Liver (tissue), 9 donors: Measurements from ENCODE around the gene F12. TPM values are rescaled to one million over a fixed set of nuclear protein-coding genes. Genes with fewer than 3 reads are reported as not detected.
A peak's percentile ranks its signal among the peaks of the same experiment; 100 is the strongest.

Experiments used
- DNase-seq: peaks from one replicate; pipeline ENCODE4 v3.0.0-alpha.2; 2017; ENCODE audit warnings: low spot score
- H3K27ac ChIP-seq, 2 donors: one replicate each; pipeline ENCODE4 v1.7.0; 2013; ENCODE audit warnings: inconsistent platforms in 2 of 2, low read length in 2 of 2, control low read depth in 1 of 2, low read depth in 1 of 2, mild to moderate bottlenecking in 1 of 2
- H3K27me3 ChIP-seq, 4 donors: one replicate each; pipeline versions ENCODE4 v1.6.1 to v1.7.0; 2013; ENCODE audit warnings: low read length in 3 of 4, inconsistent platforms in 1 of 4, mild to moderate bottlenecking in 1 of 4, moderate library complexity in 1 of 4; ENCODE audit not compliant: control insufficient read depth in 4 of 4, insufficient read depth in 4 of 4
- H3K36me3 ChIP-seq, 4 donors: one replicate each; pipeline versions ENCODE4 v1.6.1 to v1.7.0; 2013; ENCODE audit warnings: low read length in 3 of 4, mild to moderate bottlenecking in 3 of 4, low read depth in 1 of 4, moderate library complexity in 1 of 4; ENCODE audit not compliant: control insufficient read depth in 4 of 4, insufficient read depth in 3 of 4
- H3K4me1 ChIP-seq, 4 donors: one replicate each; pipeline versions ENCODE4 v1.6.1 to v1.7.0; 2013; ENCODE audit warnings: low read length in 3 of 4, mild to moderate bottlenecking in 3 of 4, moderate library complexity in 1 of 4; ENCODE audit not compliant: control insufficient read depth in 4 of 4, insufficient read depth in 4 of 4
- H3K4me3 ChIP-seq, 3 donors: one replicate each; pipeline versions ENCODE4 v1.6.1 to v1.7.0; 2013; ENCODE audit warnings: low read length in 3 of 3, control low read depth in 1 of 3, low read depth in 1 of 3, mild to moderate bottlenecking in 1 of 3
- H3K9ac ChIP-seq, 2 donors: one replicate each; pipeline ENCODE4 v1.7.0; 2013; ENCODE audit warnings: low read length in 2 of 2, mild to moderate bottlenecking in 2 of 2, moderate library complexity in 2 of 2, control low read depth in 1 of 2, low read depth in 1 of 2
- H3K9me3 ChIP-seq, 4 donors: one replicate each; pipeline versions ENCODE4 v1.6.1 to v1.7.0; 2013; ENCODE audit warnings: low read length in 3 of 4; ENCODE audit not compliant: control insufficient read depth in 4 of 4
- ATF3 ChIP-seq: IDR thresholded peaks from 2 replicates; pipeline ENCODE4 v1.6.1; 2016; ENCODE audit warnings: antibody characterized with exemption
- CTCF ChIP-seq: fragments of 150-350 bp; IDR thresholded peaks from 2 replicates; pipeline ENCODE4 v1.5.1; 2017; ENCODE audit warnings: improper control_type of control experiment, low read depth, low read length; ENCODE audit not compliant: missing input control
- EGR1 ChIP-seq, 2 donors: IDR thresholded peaks; 2 replicates each; pipeline ENCODE4 v1.6.1; 2016 to 2018; ENCODE audit warnings: antibody characterized with exemption in 2 of 2, low read depth in 2 of 2
- FOXA1 ChIP-seq: IDR thresholded peaks from 2 replicates; pipeline ENCODE4 v1.6.1; 2016; ENCODE audit warnings: antibody characterized with exemption
- FOXA2 ChIP-seq: IDR thresholded peaks from 2 replicates; pipeline ENCODE4 v1.6.1; 2016; ENCODE audit warnings: antibody characterized with exemption
- GABPA ChIP-seq, 2 donors: IDR thresholded peaks in 1 of 2; conservative IDR thresholded peaks in 1 of 2; 2 replicates each; pipeline ENCODE4 v1.6.1; 2016; ENCODE audit warnings: antibody characterized with exemption in 2 of 2, mild to moderate bottlenecking in 1 of 2, moderate library complexity in 1 of 2
- HNF4A ChIP-seq, 2 donors: conservative IDR thresholded peaks; 2 replicates each; pipeline ENCODE4 v1.6.1; 2016; ENCODE audit warnings: antibody characterized with exemption in 2 of 2, mild to moderate bottlenecking in 2 of 2
- HNF4G ChIP-seq: IDR thresholded peaks from 2 replicates; pipeline ENCODE4 v1.6.1; 2016; ENCODE audit warnings: antibody characterized with exemption
- NR2F2 ChIP-seq: IDR thresholded peaks from 2 replicates; pipeline ENCODE4 v1.6.1; 2016; ENCODE audit warnings: antibody characterized with exemption
- REST ChIP-seq: IDR thresholded peaks from 2 replicates; pipeline ENCODE4 v1.6.1; 2016; ENCODE audit warnings: antibody characterized with exemption, mild to moderate bottlenecking
- RXRA ChIP-seq, 2 donors: IDR thresholded peaks; 2 replicates each; pipeline ENCODE4 v1.6.1; 2017 to 2018; ENCODE audit warnings: antibody characterized with exemption in 2 of 2, mild to moderate bottlenecking in 1 of 2
- SP1 ChIP-seq: IDR thresholded peaks from 2 replicates; pipeline ENCODE4 v1.6.1; 2018; ENCODE audit warnings: antibody characterized with exemption, mild to moderate bottlenecking
- TAF1 ChIP-seq: conservative IDR thresholded peaks from 2 replicates; pipeline ENCODE4 v1.6.1; 2016; ENCODE audit warnings: antibody characterized with exemption, mild to moderate bottlenecking
- WGBS: extraction: QIAGEN DNeasy Blood & Tissue Kit; methylation state at CpG from one replicate; pipeline ENCODE4 v1.1.7; 2013; 5-methylcytosine and 5-hydroxymethylcytosine counted together
- polyA plus RNA-seq, 2 donors: library from polyadenylated mRNA; stranded (reverse) in 1 of 2; unstranded in 1 of 2; fragments of 200-250 nt in 1 of 2; fragments of >200 nt in 1 of 2; fragmentation: Nextera tagmentation in 1 of 2; extraction: Ambion mirVana in 1 of 2; gene quantifications; one replicate each; pipeline versions ENCODE4 v1.2.1 to v1.2.3, GENCODE V29; 2013 to 2015
- total RNA-seq, 2 donors: library from RNA; depleted of rRNA; stranded (reverse); fragments of >200 nt; gene quantifications; one replicate each; pipeline ENCODE4 v1.2.3, GENCODE V29; 2014
- TF ChIP-seq, protein P1 (sequence below): IDR thresholded peaks from 2 replicates; pipeline ENCODE4 v1.6.1; 2016; ENCODE audit warnings: antibody characterized with exemption
- TF ChIP-seq, protein P2 (sequence below): IDR thresholded peaks from 2 replicates; pipeline ENCODE4 v1.6.1; 2016; ENCODE audit warnings: antibody characterized with exemption
- donor health status: healthy.
- donor health status: healthy.
- donor health status: healthy.
- donor health status: healthy.
- donor health status: healthy.

F12 gene
- total and polyA plus RNA-seq, 4 donors, result 27.7 to 328 (median 275) TPM

DNA sequence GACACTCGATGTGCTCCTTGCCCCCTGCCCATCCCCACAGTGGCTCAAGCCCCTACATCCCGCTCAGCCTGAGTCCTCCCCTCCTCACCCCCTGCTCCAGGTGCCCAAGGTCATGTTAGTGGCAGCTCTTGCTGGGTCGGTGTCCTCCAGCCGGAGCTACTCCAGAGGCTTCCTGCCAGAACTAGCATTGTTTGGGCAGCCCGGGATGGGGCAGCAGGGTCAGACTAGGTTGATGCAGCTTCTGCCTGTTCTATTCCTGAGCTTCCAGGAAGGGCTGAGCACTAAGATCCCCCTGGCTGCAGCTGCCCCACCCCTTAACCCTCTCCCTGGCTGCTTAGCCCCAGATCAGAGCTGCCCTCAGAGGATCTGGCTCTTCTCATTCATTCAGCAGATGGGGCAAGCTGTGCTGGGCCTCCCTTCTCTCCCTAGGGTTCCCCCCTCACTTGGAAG lies 51.0 kb downstream of the F12 start (continued):
- peak; percentile 61 for TF ChIP-seq REST
- TF ChIP-seq HNF4G, result no peak
- TF ChIP-seq TAF1, result no peak
- TF ChIP-seq NR2F2, result no peak
- peak; percentile 74 for TF ChIP-seq SP1
- TF ChIP-seq ATF3, result no peak

DNA sequence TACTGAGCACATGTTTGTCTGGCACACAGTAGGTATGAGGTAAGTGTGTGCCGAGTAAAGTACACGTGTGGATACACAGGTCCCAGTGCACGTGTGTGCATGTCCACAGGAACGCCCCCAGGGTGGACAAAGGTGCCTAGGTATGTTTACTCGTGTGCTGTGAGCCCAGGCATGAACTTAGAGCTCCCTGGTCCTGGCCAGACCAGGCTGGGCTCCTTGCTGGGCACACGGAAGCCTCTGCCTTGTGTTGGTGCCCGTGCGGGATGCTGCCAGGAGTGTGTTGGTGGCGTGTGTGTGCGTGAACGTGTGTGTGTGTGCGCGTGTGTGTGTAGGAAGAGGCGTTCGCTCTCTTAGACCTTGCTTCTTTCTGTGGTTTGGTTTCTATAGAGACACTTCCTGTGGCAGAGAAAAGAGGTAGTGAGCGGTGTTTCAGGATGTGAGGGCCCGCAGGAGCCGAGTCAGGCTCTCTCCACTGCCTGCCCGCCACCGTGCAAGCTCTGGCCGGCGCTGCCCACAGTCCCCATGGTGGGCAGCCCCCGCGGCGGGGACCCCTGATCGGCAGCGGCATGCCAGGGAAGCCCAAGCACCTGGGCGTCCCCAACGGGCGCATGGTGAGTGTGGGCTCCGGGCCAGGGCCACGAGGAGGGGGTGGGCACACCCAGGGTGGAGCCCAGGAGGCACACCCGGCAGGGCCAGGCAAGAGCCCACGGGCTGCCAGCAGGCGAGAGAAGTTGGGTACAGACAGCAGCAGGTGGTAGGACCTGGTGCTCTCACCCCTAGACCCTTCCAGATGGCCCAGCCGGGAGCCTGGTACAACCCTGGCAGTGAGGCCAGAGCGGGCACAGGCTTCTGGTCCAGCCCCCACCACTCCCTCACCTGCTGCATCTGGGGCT lies 51.7 kb downstream of the F12 start, which contains the start of gene RGS14:
RGS14 (plus strand) TSS at position 466 of the 893 bp plus-strand sequence; CDS start at position 567, 101 bp downstream.
- 22% methylated on average over 37 of the region's 37 CpGs for WGBS
- Histone ChIP-seq H3K27ac (peak within 1 kb of the TSS; percentile 77 to 92), H3K4me3 (peak within 1 kb of the TSS; percentile 56 to 81 (median 59)), H3K27me3 (no peaks in the 10 kb centered on the region), H3K4me1 (peaks cover 22 to 79% (median 66%) of the 10 kb centered on the region in 4 donors), H3K36me3 (no peaks in the 10 kb centered on the region), H3K9me3 (no peaks in the 10 kb centered on the region), H3K9ac (peak within 1 kb of the TSS; percentile 32 to 48)
- DNase-seq, result no peak
- TF ChIP-seq RXRA (IDR thresholded peaks at IDR 0.05) (peak in 1 of 2 donors; percentile 45), FOXA2 (no peak), GABPA (IDR thresholded peaks at IDR 0.05 in 1 of 2, conservative IDR thresholded peaks at IDR 0.05 in 1 of 2) (peak in 1 of 2 donors; percentile 47), HNF4A (conservative IDR thresholded peaks at IDR 0.05) (peak in 1 of 2 donors; percentile 39)
- TF ChIP-seq, protein P1, sequence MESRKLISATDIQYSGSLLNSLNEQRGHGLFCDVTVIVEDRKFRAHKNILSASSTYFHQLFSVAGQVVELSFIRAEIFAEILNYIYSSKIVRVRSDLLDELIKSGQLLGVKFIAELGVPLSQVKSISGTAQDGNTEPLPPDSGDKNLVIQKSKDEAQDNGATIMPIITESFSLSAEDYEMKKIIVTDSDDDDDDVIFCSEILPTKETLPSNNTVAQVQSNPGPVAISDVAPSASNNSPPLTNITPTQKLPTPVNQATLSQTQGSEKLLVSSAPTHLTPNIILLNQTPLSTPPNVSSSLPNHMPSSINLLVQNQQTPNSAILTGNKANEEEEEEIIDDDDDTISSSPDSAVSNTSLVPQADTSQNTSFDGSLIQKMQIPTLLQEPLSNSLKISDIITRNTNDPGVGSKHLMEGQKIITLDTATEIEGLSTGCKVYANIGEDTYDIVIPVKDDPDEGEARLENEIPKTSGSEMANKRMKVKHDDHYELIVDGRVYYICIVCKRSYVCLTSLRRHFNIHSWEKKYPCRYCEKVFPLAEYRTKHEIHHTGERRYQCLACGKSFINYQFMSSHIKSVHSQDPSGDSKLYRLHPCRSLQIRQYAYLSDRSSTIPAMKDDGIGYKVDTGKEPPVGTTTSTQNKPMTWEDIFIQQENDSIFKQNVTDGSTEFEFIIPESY, result no peak
- TF ChIP-seq, protein P2, sequence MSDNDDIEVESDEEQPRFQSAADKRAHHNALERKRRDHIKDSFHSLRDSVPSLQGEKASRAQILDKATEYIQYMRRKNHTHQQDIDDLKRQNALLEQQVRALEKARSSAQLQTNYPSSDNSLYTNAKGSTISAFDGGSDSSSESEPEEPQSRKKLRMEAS, result peak; percentile 68

DNA sequence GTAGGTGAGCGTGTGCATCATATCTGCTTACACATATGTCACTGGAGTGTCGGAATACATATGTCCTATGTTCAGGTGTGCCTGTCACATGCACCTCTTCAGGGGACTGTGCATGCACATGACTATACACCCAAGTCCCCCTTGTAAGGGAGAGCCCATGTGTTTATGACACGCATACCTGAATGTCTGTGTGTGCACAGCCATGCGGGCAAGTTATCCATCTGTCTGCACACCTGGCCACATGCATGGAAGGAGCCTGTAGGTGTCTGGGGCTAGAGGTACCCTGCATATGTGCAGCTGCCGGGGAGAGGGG lies 52.3 kb downstream of the F12 start:
- DNase-seq, result no peak
- Histone ChIP-seq H3K4me1 (peaks cover 21 to 76% (median 62%) of the 10 kb centered on the region in 4 donors), H3K9me3 (no peaks in the 10 kb centered on the region), H3K36me3 (no peaks in the 10 kb centered on the region), H3K27ac (peak overlapping the region; percentile 77 to 92), H3K9ac (no peak overlapping the region), H3K4me3 (peak overlapping the region in 2 of 3 donors; percentile 56 to 81), H3K27me3 (no peaks in the 10 kb centered on the region)
- TF ChIP-seq EGR1 (IDR thresholded peaks at IDR 0.05; ENCODE audit: low read depth in 2 of 2) (no peak), HNF4G (no peak), GABPA (IDR thresholded peaks at IDR 0.05 in 1 of 2, conservative IDR thresholded peaks at IDR 0.05 in 1 of 2) (no peak), ATF3 (no peak), CTCF (no peak), FOXA1 (no peak)
- TF ChIP-seq, protein P1, result no peak
- TF ChIP-seq, protein P2, result no peak
- 80% methylated on average over 5 of the region's 5 CpGs for WGBS
